ENCODE results near the gene COG6.
A peak's percentile ranks its signal among the peaks of the same experiment; 100 is the strongest.

Gene COG6

DNA sequence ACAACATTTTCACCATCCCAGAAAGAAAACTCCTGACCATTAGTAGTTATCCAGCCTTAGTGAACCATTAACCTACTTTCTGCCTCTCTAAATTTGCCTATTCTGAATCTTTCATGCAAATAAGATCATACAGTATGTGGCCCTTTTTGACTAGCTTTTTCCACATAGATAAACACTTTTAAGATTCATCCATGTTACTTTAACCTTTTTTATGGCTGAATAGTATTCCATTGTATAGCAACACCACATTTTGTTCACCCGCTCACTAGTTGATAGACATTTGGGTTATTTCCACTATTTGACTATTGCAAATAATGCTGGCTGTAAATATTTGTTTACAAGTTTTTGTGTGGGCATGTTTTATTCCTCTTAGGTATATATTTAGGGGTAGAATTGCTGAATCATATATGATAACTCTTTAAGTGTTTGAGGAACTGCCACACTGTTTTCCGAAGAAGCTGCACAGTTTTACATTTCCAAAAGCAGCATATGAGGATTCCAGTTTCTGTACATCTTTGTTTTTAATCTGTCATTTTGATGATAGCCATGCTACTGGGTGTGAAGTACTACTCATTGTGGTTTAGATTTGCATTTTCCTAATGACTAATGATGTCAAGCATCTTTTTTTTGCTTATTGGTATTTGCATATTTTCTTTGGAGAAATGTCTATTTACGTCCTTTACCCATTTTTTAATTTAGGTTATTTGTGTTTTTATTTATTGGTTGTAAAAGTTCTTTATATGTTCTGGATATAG, 17.1 kb downstream of the COG6 start:
- DNase-seq (ENCODE audit: low read depth), result no peak
- H3K4me3 ChIP-seq (ENCODE audit: low read depth, low read length), result no peak overlapping the region

DNA sequence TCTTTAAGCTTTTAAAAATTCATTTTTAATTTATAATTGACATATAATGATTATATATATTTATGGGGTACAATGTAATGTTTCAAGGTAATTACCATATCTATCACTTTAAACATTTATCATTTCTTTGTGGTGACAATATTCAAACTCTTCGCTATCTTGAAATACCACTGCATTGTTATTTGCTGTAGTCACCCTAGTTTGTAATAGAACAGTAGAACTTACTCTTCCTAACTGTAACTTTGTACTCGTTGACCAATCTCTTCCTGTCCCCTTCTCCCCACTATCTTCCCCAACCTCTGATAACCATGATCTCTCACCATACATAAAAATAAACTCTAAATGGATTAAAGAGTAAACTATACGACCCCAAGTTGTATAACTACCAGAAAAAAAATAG, 20.4 kb downstream of the COG6 start:
- H3K4me3 ChIP-seq (ENCODE audit: low read depth, low read length), result no peak overlapping the region
- no peak for DNase-seq (ENCODE audit: low read depth)

DNA sequence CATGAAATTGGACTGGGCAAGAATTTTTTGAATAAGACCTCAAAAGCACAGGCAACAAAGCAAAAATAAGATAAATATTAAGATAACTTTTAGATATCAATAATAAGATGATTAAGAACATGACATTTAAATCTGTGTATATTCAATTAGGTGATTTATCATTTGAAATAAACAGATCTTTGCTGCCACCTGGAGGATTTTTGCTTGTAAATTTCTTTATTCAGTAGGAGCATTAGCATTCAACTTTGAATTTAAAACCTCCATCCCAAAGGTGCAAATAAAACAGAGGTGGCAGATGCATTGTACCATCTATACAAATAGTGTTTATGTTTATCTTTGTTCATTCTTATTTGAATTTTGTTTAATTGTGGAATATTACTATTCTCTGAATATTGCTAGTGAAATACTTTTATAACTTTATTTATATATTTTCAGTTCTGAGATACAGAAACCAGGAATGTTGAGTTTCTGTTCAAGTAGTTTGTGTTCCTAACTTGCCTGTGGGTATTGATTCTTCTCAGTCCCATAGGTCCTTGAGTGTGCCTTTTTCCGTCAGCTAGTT, 20.9 kb downstream of the COG6 start:
- H3K4me3 ChIP-seq (ENCODE audit: low read depth, low read length), result no peak overlapping the region
- no peak for DNase-seq (ENCODE audit: low read depth)

DNA sequence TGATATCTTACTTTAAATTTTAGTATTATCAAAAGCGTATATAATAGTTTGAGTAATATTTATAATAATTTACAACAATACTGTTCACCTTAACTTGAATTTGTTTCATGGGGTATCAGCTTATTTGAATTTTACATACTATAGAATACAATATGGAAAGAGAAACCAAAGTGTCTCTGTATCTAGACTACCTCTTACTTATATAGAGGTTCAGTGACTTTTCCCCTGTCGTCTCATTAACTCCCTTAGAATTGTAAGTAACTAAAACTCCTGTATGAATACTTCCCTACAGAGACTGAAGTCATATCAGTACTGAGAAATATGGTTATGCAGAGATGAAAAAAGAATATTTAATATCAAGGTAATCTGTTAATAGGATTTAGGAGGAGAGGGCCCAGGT, 26.8 kb downstream of the COG6 start:
- no peak overlapping the region for H3K4me3 ChIP-seq (ENCODE audit: low read depth, low read length)
- DNase-seq (ENCODE audit: low read depth), result no peak

DNA sequence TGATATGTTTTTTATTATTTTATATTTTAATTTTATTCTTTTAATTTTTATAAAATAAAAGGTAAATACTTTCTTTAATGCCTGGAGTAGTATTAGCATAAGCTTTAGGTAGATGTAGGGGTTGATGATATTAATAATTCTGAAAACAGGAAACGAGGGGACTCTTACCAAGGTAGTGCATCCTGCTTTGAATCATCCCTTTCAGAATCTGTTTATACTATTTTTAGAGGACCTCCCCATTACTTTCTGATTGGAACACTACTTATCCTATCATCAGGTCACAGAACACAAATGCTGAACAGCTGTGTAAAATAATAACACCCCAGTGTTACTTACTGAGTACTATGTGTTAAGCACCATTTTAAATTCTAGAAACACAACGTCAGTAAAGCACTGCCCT, 27.3 kb downstream of the COG6 start:
- no peak overlapping the region for H3K4me3 ChIP-seq (ENCODE audit: low read depth, low read length)
- no peak for DNase-seq (ENCODE audit: low read depth)

DNA sequence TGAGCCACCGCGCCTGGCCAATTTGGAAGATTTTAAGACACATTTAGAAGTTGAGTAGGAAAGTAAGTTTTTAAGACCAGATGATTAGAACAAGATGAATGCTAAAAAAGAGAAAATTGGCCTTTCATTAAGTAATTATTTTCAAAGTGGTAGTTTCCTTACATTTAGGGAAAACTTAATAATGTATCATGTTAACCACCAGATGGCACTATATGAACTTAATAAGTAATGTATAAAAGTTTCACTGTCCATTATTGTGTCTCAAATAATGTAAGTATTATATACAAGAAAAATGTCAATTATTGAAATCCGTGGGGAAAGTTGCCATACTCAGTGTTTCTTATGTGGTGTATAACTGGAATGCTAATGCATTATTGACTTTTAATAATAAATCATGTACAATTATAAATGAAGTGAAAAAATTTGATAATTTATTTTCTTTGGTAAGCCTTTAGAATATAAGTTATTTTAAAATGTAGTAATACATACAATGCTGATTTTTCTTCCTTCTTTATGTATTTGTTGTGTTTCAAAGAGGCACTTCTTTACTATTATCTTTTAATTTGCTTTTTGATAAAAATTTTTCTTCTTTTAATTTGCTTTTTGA, 29.2 kb downstream of the COG6 start:
- no peak overlapping the region for H3K4me3 ChIP-seq (ENCODE audit: low read depth, low read length)
- peak; percentile 12 for DNase-seq (ENCODE audit: low read depth)

DNA sequence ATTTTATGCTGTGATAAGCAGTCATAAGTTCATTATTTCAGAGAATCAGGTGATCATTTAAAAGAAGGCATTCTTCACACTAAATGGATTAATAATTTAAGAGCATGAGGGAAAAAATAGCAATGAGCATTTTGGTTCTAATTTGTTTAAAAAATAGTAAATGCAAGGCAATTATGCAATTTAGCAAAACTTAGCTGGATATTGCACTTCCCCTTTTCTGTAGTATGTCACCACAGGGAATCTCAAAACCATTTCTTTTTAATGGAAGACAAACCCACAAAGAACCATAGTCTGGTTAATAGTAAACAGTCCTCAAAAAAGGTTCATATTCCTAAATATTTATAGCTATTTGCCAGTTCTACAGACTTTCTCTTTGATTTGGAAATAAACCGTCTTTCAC, 30.2 kb downstream of the COG6 start:
- H3K4me3 ChIP-seq (ENCODE audit: low read depth, low read length), result no peak overlapping the region
- no peak for DNase-seq (ENCODE audit: low read depth)

DNA sequence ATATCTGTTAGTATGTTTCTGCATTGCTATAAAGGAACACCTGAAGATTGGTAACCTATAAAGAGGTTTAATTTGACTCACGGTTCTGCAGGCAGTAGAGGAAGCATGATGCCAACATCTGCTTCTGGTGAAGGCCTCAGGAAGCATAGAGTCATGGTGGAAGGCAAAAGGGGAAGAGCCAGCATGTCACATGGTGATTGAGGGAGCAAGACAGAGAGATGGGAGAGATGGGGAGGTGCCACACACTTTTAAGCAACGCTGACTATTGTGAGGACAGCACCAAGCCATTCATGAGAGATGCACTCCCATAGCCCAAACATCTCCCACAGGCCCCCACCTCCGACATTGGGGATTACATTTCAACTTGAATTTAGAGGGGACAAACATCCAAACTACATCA, 32.8 kb downstream of the COG6 start:
- no peak overlapping the region for H3K4me3 ChIP-seq (ENCODE audit: low read depth, low read length)
- DNase-seq (ENCODE audit: low read depth), result no peak

DNA sequence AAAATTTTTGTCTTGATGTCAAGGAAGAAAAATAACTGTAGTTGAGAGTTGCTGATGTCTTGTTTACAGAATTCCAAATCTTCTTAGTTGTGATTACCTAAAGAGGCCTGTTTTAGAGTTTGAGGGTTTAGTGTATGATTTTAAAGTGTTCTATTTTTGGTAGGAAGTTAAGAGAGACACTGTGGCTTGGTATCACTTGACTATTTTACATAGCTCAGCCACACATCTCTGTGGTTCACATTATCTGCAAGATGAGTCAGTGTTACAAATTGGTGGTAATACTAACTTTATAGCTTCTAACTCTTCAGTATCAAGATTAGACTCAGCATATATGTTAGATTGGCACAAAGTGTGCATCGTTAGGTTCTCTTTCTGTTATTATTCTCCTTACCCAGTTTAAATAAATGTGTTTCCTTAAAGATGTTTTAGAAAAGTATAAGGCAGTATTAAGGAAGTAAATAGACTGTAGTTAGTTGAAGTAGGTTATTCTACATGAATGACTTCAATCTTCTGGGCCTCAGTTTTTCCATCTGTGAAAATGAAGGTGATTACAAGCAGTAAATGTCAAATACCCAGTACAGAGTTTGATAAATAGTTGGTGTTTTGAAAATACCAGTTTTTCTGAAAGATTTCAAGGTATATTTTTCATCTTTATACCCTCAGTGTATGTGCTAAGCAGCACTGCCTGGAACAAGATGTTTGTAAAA, 33.4 kb downstream of the COG6 start:
- no peak overlapping the region for H3K4me3 ChIP-seq (ENCODE audit: low read depth, low read length)
- DNase-seq (ENCODE audit: low read depth), result no peak

DNA sequence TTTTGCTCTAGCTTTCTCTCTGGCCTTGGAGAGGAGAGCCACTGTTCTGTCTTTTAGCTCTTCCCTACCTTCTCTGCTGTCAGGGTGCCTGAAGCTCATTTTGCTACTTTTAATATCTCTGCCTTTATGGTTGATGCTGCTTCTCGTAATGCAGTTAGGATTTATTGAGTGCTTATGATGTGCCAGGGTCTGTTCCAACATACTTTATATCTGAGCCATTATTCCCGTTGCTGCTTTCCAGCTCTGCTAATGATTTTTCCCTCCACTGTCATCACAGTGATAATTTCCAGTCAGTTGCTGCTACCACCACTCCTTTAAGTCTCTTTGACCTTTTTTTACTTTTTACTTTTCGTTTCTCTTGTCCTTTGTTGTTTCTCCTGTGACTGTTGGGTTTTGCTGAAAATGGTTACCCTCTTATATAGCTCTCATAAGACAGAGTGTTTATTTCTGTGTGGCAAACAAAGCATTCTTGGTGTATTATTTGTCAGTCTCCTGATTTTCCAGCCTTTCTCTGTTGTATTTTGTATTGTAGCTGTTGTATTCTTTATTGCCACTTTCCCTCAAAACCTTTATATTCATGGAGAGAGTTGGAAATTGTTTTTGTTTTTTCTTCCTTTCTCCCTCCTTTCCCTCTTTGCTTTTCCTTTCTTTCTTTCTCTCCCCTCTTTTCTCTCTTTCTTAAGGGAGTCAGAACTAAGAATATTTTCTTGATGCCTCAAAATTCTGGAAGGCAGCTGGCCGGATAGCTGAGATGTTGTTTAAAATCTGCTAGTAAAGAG, 37.4 kb downstream of the COG6 start:
- DNase-seq (ENCODE audit: low read depth), result no peak
- H3K4me3 ChIP-seq (ENCODE audit: low read depth, low read length), result no peak overlapping the region

DNA sequence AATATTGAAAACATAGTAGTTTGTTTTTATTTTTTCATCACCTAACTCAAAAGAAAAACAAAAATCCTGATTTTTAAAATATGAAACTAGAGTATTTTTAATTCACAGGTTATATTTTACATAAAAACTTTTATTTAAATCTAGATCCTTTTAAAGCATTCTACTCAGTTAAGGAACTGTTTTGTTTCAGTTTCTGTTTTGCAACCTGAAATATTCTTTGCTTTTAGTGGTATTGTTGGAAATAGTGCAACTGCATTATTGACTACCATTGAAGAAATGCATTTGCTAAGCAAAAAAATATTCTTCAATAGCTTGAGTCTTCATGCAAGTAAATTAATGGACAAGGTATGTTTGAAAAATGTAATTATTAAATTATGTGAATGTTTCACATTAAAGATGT, 43.8 kb downstream of the COG6 start:
- no peak overlapping the region for H3K4me3 ChIP-seq (ENCODE audit: low read depth, low read length)
- no peak for DNase-seq (ENCODE audit: low read depth)

DNA sequence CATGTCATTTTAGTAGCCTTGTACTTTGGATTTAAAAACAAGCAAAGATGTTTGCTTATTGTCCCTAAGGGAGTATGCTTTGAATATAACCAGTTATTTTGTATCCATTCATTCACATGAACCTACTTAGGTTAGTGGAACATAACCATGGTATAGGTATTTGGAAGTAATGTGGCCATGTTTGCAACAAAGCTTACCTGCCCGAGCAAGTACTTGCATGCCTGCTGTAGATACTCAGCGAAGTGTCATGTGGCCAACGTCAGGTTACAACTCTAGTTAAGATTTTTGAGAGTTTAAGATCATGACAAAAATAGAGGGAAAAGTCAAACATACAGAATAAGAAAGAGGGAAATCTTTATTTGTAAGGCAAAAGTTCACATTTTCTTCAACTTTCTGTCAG, 57.2 kb downstream of the COG6 start:
- no peak overlapping the region for H3K4me3 ChIP-seq (ENCODE audit: low read depth, low read length)
- no peak for DNase-seq (ENCODE audit: low read depth)

DNA sequence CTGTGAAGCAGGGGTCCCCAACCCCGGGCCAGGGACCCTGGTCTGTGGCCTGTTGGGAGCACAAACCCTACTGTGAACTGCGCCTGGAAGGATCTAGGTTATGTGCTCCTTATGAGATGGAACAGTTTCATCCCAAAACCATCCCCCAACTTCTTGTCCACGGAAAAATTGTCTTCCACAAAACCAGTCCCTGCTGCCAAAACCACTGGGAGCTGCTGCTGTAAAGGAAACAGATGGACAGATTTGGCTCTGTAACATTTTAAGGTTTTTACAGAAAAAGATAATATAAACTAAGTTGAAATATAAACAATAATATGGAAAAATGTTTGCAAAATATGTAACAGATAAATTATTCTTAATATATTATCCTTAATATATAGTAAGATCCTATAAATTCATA, 73.7 kb downstream of the COG6 start:
- DNase-seq (ENCODE audit: low read depth), result no peak
- no peak overlapping the region for H3K4me3 ChIP-seq (ENCODE audit: low read depth, low read length)

DNA sequence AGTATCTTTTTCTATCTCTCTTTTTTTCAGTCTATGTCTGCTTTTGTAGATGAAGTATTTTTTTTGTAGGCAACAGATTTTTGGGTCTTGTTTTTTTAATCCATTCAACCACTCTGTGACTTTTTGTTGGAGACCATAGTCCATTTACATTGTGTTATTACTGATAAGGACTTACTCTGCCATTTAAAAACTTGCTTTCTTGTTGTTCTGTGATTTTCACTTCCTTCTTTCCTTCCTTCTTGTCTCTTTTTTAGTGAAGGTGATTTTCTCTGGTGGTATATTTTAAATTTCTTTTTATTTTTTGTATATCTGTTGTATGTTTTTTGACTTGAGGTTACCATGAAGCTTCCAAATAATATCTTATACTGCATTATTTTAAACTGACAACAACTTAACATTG, 79.5 kb downstream of the COG6 start:
- H3K4me3 ChIP-seq (ENCODE audit: low read depth, low read length), result no peak overlapping the region
- no peak for DNase-seq (ENCODE audit: low read depth)

DNA sequence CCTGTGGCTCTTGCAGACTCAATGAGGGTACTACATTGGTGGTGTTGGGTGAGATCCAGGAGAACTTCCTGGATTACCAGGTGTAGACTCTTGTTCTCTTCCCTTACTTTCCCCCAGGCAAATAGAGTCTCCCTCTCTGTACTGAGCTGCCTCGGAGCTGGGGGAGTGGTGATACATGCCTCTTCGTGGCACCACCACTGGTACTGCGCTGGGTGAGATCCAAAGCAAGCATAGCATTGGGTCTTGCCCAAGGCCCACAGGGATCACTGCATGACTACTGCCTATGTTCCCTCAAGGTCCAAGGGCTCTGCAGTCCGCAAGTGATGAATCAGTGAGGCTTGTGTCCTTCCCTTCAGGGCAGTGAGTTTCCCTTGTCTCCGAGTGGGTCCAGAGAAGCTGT, 81.6 kb downstream of the COG6 start:
- no peak for DNase-seq (ENCODE audit: low read depth)
- H3K4me3 ChIP-seq (ENCODE audit: low read depth, low read length), result no peak overlapping the region

DNA sequence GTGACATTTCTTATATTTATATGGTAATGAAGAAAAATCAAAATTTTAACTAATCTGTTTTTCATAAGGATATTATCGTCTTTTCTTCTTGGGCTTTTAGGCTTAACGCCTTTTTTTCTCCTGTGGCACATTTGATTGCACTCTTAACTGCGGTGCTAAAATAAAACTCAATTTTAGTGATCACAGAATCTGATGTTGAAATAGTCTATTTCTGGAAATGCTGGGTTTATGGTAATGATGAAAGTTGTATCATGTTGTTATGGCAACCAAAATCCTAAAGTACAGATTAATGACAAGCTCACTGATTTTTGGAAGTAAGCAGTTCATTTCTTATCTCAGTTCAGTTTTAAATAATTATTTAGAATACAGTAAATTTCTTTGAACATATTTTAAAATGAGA, 85.3 kb downstream of the COG6 start:
- DNase-seq (ENCODE audit: low read depth), result no peak
- no peak overlapping the region for H3K4me3 ChIP-seq (ENCODE audit: low read depth, low read length)

DNA sequence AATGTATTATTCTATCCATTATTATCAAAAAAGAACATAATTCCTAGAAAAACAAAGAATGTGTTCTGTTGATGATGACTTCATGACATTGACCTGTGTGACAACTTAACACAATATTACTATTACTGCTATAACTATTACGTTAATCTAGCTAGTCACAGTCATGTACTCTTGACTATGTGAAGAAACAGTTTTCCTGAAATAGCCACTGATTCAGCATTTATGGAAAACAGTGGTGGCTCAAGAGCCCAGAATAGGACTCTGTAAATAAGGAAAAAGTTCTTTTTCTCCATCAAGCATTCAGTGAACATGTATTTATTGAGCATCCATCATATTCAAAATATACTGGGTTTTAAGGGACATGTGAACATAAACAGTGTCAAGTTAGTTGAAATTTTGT, 93.5 kb downstream of the COG6 start:
- DNase-seq (ENCODE audit: low read depth), result no peak
- H3K4me3 ChIP-seq (ENCODE audit: low read depth, low read length), result no peak overlapping the region

DNA sequence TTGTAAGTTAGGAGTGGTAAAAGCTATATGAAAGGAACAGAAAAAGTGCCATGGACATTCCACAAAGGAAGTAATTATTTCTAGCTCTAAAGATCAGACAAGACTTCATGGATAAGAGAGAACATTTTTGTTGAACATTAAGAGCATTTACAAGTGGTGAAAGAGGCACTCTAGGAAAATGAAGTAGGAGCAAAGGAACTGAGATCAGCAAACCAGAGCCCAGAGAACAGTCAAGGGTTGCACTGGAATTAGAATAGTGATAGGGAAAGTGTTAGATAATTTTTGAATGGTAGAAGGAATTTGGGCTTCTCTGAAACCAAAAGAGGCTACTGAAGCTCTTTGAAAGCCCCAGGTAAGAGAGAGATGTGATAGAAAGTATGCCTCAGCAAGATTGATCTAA, 94.1 kb downstream of the COG6 start:
- DNase-seq (ENCODE audit: low read depth), result no peak
- no peak overlapping the region for H3K4me3 ChIP-seq (ENCODE audit: low read depth, low read length)

DNA sequence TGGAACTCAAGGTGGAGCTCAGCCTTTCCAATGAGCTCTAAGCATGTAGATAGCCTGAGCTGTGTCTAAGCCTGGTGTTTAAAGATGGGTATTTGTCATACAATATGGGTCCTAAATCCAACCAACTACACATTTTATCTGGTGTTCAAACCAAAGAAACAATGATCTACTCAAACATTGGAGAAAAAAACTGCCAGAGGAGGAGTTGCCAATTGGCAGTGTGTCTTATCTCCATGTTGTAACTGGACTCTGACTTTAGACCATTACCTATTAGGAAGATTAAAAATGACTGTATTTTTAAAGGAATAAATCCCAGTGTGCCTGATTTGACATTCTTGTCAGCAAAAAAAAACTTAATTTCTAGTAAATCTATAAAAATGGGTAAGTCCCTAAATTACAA, 96.3 kb downstream of the COG6 start:
- H3K4me3 ChIP-seq (ENCODE audit: low read depth, low read length), result no peak overlapping the region
- no peak for DNase-seq (ENCODE audit: low read depth)

DNA sequence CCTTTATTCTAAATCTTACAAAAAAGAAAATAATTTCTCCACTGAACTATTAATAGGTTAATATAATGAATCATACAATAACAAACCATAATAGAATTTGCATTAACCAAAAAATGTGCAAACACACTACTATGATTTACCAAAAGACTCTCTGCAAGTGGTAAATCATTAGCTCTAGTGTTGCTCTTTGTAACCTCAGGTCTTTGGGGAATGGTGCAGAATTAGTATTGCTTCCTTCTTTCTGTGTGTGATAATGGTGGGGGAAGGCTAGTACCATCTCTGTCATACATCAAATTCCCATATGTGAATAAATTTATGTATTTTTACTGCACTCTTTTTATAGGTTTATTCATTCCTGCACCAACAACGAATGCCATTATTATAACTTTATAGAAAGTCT, 105.1 kb downstream of the COG6 start:
- no peak for DNase-seq (ENCODE audit: low read depth)
- no peak overlapping the region for H3K4me3 ChIP-seq (ENCODE audit: low read depth, low read length)
